GM19043 (cell line): ENCODE data around the gene THEMIS2.
"Not testable (repeated sequence)": the region's sequence is repeated elsewhere in the genome, so short reads cannot be mapped to it uniquely, and the experiment has no call there.

ENCODE experiments used
- ATAC-seq: cut with Tn5 transposase; IDR thresholded peaks from one replicate; pipeline ENCODE4 v1.9.1; 2021; ENCODE audit warnings: low read depth; ENCODE audit not compliant: unreplicated experiment

Gene THEMIS2

GRCh38 chr1:27862671-27863537, 9.4 kb upstream of the THEMIS2 start:
- ATAC-seq = peak; percentile 36

DNA sequence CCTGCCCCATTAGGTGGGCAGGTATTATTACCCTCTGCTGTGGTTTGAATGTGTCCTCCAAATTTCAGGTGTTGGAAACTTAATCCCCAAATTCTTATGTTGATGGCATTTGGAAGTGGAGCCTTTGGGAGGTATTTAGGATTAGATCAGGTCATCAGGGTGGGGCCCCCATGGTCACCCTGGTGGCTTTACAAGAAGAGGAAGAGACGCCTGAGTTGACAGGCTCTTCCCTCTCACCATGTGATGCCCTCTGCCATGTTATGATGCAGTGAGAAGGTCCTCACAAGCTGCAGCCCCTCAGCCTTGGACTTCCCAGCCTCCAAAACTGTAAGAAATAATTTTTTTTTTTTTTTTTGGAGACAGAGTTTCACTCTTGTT, 8.8 kb upstream of the THEMIS2 start:
- no peak for ATAC-seq

- ATAC-seq = no peak
These were observed 8.0 kb upstream of the THEMIS2 start for GRCh38 chr1:27864264-27864895.

DNA sequence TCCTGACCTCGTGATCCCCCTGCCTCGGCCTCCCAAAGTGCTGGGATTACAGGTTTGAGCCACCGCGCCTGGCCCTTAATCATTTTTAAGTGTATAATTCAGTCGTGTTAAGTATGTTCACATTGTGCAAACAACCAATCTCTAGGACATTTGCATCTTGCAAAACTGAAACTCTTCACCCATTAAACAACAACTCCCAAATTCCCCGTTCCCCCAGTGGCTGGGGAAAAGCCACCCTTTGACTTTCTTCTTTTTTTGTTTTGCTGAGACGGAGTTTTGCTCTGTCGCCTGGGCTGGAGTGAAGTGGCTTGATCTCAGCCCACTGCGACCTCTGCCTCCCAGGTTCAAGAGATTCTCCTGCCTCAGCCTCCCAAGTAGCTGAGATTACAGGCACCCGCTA, 6.5 kb upstream of the THEMIS2 start:
- ATAC-seq = no peak

- no peak for ATAC-seq
These were observed 3.8 kb upstream of the THEMIS2 start for GRCh38 chr1:27868556-27868931.

GRCh38 chr1:27868932-27869718, 3.2 kb upstream of the THEMIS2 start:
- ATAC-seq = no peak

- no peak for ATAC-seq
These were observed 2.6 kb upstream of the THEMIS2 start for GRCh38 chr1:27869719-27870085.

GRCh38 chr1:27871076-27871475, 1.3 kb upstream of the THEMIS2 start:
- ATAC-seq = not testable (repeated sequence)

DNA sequence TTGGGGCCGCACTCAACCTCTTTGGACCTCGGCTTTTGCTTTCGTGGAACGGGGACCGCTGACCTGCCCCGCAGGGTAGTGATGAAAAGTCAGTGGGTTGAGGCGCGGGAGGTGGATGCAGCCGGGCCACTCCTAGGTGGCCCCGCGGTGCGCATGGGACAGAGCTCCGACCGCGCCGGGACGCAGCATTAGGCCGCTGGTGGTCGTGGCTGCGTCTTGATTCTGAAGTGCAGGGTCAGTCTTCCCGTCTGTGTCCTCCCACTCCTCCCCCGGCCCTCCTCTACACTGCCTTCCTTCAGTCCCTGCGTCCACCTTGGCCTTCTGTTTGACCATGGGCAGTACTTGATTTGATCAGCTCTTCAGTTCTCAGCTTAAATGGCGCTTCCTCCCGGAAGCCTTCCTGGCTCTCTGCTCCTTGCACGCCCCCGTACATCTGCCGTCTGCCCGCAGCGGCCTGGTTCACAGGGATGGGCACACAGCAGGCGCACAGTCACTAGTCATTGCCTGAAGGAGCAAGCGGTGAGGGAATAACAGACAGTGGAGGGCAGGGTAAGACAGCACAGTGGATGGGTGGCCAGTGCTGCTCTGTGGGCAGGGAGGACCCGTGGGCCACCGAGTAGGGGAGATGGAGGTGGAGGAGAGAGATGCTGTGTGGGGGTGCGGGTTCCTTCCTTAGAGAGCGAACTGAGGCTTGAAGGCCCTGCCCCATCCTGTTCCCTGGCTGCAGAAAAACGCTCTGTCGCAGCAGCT, 633 bp downstream of the THEMIS2 start:
- no peak for ATAC-seq

DNA sequence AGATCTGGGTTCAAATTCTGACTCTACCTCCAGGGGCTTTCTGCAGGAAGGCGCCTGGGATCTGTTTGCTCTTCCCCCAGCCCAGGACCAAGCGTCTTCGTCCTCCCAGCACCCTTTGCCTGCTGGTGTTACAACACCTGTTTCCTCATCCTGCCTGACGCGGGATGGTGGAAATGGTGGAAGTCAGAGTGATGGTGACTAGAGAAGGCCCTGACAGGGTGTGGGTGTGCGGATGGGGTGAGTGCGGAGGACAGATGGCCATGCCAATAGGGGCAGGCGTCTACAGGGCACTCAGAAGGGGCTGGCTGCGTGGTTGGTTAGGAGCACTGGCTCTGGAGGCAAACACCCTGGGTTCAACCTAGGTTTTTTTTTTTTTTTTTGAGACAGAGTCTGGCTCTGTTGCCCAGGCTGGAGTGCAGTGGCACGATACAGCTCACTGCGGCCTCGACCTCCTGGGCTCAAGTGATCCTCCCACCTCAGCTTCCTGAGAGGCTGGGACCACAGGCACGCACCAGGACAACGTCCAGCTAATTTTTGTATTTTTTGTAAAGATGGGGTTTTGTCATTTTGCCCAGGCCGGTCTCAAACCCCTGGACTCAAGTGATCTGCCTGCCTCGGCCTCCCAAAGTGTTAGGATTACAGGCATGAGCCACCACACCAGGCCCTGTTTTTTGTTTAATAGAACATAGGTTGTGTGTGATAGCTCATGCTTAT, 1.5 kb downstream of the THEMIS2 start:
- no peak for ATAC-seq

DNA sequence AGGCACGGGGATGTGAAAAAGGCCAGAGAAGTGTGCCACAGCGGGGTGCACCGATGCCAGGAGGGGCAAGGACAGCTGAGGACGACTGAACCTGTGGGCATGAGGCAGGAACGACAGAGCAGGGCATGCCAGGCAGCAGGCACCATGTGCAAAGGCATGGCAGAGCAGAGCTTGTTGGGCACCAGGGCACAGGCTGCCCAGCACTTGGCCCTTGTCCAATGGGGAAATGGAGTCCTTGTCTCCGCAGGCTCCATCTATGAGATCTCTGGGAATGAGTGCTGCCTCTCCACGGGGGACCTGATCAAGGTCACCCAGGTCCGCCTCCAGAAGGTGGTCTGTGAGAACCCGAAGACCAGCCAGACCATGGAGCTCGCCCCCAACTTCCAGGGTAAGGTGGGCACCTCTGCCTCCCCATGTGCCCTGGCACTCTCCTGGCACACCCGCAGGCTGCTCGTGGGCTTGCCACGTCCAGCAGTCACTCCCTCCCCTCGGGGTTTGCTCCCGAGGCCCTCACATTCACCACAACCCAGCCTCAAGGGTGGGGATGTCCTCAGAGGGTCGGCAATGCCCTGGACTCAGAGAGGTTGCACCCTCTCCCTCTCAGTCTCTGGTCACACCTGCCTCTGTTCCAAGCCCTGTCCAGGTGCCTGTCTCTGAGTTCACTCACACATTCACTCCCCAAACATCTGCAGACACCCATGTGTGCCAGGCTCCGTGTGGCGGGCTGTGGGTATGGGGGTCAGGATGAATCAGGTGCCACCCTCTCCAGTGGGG, 4.2 kb downstream of the THEMIS2 start:
- no peak for ATAC-seq

DNA sequence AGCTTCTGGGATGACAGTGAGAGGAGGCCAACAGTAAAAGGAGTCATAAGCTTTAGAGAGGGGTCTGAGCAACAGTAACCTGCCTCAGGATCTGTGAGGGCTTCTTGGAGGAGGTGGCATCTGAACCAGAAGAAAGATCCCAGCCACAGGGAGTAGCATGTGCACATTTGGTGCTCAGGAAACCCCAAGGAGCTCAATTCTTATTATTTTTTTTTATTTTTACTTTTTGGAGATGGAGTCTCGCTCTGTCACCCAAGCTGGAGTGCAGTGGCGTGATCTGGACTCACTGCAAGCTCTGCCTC, 4.7 kb downstream of the THEMIS2 start:
- ATAC-seq = no peak

GRCh38 chr1:27878039-27878438, 5.7 kb downstream of the THEMIS2 start:
- no peak for ATAC-seq

DNA sequence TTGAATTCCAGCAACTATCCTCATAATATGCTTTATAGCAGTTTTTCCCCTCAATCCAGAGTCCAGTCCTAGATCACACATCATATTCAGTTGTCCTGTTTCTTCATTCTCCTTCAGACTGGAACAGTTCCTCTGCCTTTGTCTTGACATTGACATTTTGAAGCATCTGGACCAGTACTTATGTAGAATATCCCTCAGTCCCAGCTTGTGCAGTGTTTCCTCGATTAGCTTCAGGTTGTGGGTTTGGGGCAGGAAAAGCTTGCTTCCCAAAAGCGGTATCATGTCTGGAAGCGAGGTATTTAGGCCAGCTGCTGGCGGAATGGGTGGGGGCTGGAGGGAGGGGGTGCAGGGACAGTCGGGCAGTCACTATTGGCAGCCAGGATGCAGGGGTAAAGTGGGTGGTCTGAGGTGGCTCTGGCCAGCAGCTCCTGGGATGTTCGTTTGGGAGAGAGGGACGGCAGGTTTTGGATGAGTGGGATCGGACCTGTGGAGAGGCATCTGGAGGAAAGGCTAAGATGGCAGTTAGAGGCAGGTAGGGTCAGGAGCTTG, 6.5 kb downstream of the THEMIS2 start:
- ATAC-seq = no peak

GRCh38 chr1:27879374-27880082, 7.2 kb downstream of the THEMIS2 start:
- ATAC-seq = no peak

- ATAC-seq = no peak
These were observed 10.2 kb downstream of the THEMIS2 start for GRCh38 chr1:27882543-27882903.

- ATAC-seq = no peak
These were observed 11.2 kb downstream of the THEMIS2 start for GRCh38 chr1:27883536-27883935.

- ATAC-seq = no peak
These were observed 11.9 kb downstream of the THEMIS2 start for GRCh38 chr1:27884006-27884954.
